ENCODE data around the gene CASTOR1.
A peak's percentile ranks its signal among the peaks of the same experiment; 100 is the strongest.

Gene CASTOR1

DNA sequence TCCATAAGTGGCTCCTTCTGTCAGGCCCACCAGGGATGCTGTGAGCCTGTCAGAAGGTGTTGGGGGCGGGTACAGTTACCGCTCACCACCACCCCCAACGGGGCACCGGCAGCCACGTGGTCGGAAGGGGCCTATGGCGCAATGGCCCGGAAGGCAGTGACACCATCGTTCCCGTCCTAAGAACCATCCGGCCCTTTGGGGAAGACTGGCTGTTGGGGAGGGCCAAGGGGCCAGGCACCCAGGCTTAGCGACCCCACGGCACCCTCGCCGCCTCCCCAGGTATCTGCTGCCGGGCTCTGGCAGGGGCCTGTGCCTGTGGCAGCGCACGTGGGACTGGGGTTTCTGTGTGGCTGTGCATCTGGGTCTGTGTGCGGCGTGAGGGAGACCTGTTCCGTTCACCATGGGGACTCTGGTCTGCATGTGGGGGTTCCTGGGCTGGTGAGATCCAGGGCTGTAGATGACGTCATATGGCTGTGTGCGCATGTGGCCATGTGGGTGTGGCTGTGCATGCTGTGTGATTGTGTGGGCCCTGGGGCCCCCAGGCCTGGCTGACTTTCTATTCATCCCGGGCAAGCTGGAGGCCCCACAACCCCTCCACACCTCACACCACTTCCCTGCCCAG, 23.4 kb downstream of the CASTOR1 start:
- peak; percentile 74 to 78 for DNase-seq (ENCODE audit: low read depth in 2 of 2)

GRCh38 chr22:30265131-30265720, 24.1 kb downstream of the CASTOR1 start:
- no peak for DNase-seq (ENCODE audit: low read depth in 2 of 2)

GRCh38 chr22:30263883-30264282, 25.4 kb downstream of the CASTOR1 start:
- DNase-seq (ENCODE audit: low read depth in 2 of 2) = no peak

DNA sequence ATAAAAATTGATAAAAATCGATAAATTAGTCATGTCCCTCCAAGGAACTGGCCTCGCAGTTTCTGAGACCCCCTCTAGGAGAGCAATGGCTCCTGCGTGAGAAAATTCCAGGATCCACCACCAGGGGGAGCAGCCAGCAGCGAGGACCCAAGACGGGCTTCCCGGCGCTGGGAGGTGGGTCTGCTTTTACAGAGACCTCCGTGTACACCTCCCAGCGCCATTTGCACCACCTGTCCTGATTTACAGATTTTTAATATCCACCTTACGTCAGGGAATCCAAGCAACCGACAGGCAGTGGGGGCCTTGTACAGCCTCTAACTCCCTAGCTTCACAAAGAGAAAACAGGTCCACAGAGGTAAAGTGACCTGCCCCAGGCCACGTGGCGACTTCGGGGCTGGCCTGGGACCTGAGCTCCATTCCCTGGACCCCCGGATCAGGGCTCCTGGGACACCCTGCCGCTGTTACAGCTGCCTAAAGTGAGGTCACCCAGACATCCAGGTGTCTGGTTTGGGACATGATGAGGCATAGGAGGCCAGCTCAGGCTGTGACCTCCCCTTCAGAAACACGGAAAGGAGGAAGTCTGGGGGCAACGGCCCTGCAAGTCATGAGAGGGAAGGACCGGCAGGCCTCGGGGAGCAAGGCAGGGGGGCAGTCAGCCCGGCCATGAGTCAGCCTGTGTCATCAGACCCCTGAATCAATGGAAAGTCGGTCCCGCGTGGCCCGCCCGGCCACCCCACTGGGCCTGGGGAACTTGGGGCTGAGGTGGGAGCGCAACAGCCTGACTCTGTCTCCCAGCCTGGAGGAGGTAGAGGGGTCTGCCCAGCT, 26.2 kb downstream of the CASTOR1 start:
- peak; percentile 81 to 85 for DNase-seq (ENCODE audit: low read depth in 2 of 2)

DNA sequence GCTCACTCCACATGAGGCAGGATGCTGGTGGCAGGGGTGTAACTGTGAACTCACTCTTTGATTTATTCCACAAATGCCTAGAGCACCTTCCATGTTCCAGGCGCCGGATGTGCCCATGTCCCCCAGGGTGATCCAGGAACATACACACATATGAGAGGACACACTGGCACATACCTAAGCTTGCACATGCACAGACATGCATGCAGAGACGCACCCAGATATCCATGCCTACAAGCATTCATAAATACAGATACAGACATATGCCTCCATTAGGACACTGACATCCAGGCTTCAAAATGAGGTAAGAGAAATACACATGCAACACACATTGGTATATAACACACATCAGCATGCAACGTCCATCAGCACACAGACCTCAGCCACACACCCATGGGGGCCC, 27.2 kb downstream of the CASTOR1 start:
- no peak for DNase-seq (ENCODE audit: low read depth in 2 of 2)

DNA sequence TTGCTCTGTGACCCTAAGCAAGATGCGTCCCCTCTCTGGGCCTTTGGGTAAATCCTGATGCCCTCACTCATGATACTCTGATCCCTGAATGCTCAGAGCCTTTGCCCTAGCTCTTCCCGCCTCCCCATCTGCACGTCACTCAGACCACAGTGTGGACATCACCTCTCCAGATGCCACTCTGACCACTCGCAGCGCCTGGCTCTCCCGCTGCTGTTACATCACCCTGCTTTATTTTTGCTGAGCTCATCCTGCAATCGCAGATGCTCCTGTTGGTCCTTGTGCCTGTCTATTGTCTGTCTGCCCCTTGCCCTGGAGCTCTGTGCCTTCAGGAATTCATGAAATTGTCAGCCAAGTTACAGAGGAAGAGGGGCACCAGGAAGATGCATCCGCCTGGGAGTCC, 28.2 kb downstream of the CASTOR1 start:
- DNase-seq (ENCODE audit: low read depth in 2 of 2) = no peak

DNA sequence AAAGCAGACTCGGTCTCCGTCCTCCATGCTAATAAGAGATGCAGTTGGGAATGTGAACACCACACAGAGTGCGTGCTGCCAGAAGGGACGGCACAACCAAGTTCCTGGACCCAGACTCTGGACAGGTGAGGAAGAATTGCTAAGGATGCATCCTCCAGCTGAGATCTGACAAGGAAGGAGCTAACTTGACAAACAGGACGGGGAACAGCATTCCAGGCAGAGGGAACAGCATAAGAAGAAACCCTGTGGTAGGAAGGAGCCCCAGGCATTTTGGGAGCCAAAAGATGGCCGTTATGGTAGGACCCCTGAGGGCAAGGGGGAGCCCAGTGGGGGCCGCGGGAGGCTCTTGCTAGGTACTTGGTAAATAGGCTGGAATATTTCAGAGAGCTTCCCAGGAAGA, 28.6 kb downstream of the CASTOR1 start:
- no peak for DNase-seq (ENCODE audit: low read depth in 2 of 2)

- no peak for DNase-seq (ENCODE audit: low read depth in 2 of 2)
Observed at GRCh38 chr22:30260276-30260675, 29.0 kb downstream of the CASTOR1 start.

GRCh38 chr22:30254314-30254713, 35.0 kb downstream of the CASTOR1 start:
- DNase-seq (ENCODE audit: low read depth in 2 of 2) = no peak

DNA sequence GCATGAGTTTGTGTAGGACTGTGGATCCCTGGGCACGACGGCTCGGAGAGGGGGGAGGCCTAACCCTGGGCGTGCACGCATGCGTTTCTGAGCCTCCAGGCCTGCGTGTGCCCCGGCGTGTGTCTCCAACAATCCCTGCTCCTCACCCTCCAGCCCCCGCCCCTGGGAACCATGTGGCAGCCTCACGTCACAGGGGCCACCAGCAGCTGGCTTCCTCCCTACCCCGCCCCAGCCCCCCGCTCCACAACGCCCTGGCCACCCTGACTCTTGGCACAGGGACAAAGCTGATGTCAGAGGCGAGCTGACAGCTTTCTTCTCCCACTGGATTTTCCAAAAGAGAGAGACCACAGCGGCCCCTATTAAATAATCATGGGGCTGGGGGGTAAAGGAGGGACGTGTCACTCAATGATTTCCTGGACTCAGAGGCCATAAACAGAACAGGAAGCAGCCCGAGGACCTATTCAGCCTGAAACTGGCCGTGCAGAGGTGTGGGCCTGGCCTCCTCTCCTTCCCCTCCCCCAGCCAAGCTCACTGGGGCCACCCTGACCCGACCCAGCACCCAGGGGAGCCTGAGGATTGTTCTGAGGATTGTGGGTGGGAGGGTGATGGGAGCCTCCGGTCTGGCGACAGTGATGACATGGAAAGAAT, 36.0 kb downstream of the CASTOR1 start:
- no peak for DNase-seq (ENCODE audit: low read depth in 2 of 2)

DNA sequence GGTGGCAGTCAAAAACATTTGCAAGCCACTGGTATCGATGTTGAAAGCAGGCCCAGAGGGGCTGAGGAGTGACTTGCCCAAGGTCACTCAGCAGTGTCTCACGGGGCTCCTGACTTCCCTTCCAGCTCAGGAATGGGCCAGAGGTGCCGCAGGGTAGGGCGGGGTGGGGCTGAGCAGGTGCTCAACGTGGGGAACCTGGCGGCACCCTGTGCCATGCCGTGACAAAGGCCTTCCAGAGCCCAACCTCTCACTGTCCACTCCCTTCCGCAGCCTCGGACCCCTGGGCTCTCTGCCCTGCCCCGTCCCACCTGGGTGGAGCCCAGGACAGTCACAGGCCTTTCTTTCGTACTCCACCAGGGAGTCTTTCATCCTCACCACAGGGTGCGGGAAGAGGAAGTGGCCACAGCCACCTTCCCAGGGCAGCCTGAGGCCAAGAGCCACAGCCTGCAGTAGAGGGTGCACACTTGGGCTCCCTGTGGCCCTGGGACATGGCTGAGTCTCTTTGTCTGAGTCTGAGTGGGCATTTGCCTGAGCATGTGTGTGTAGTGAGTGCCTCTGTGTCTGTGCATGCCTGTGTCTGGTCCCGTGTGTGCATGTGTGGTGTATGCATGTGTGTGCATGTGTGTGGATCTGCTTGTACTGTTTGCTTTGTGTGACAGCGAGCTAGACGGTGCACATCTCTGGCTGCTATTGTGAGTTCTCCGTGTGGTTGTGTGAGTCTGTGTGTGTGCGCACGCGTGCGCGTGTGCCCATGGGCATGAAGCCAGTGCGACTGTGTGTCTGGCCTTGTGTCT, 36.7 kb downstream of the CASTOR1 start:
- no peak for DNase-seq (ENCODE audit: low read depth in 2 of 2)

DNA sequence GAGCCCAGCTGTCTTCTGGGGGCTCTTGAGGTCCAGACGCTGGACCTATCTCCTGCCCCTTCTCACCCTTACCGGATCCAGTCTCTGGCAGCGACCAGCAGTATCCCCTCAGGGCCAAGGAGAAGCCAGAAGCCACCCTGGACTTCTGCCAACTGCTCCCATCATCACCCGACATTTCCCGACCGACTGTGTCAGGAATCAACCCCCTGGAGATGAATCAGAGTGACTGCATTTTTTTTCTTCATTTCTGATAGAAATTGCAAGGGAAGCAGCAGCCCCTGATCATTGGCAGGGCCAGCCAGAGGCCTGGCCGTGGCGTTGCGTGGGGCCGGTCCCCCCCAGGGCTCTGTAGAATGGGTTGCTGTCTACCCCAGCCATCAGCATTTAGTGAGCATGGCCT, 37.6 kb downstream of the CASTOR1 start:
- no peak for DNase-seq (ENCODE audit: low read depth in 2 of 2)

GRCh38 chr22:30250661-30251267, 38.5 kb downstream of the CASTOR1 start:
- DNase-seq (ENCODE audit: low read depth in 2 of 2) = no peak

GRCh38 chr22:30250039-30250565, 39.2 kb downstream of the CASTOR1 start:
- no peak for DNase-seq (ENCODE audit: low read depth in 2 of 2)

DNA sequence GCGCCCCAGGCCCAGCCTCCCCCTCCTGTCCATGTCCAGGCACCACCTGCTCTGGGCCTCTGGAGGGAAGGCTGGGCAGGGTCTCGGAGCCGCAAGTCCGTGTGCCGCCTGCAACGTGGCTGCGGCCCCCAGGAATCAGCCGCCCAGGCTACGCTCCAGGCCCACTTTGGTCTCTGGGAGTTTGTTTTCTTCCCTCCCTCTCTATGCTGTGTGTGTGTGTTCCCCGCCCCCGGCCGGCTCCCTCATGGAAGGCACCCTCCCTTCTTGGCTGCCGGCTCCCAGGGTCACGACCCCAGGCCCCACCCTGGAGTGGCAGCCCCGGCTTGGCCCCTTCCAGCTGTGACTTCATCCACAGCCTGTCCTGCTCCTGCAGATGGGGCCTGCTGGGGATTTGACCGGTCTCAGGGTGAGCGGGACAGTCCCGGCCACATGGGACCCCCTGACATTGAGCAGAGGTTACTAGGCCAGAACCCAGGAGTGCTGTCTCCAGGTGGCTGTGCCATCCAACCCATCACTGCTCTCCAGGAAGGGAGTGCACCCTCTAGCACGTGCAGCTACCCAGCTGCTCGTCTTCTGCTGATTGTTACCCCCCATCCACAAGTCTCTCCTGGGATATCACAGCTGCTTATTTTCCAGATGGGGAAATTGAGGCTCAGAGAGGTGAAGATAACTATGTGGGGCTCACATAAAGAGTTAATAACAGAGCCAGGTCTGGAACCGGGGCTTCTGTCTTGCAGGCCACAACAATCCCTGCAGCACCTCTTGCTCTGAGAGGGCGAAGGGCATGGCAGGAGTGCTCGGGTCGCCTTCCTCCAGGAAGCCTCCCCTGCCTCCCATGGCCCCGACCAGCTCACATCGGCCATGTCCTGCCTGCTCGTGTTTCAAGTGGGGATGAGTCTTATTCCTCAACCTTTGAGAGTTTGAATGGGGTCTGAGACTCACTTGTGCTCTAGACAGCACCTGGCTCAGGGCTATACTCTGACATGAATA, 40.0 kb downstream of the CASTOR1 start:
- DNase-seq (ENCODE audit: low read depth in 2 of 2) = no peak

DNA sequence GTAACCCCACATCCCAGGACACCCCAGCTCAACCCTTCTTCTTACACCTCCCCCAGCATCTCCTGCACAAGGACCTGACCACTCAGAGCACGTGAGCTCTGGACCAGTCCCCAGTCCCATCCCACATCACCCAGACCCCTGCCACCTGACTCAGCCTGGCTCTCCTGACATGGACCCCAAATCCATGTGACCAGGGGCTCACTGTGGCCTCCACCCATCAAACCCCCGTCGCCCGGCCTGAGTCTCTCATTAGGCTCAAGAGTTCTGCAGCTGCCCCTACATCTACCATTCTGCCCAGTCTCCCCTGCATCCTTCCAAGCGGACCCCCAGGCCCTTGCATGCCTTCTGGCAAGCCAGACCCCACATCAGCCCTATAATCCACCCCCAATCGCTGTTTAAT, 40.8 kb downstream of the CASTOR1 start:
- no peak for DNase-seq (ENCODE audit: low read depth in 2 of 2)

DNA sequence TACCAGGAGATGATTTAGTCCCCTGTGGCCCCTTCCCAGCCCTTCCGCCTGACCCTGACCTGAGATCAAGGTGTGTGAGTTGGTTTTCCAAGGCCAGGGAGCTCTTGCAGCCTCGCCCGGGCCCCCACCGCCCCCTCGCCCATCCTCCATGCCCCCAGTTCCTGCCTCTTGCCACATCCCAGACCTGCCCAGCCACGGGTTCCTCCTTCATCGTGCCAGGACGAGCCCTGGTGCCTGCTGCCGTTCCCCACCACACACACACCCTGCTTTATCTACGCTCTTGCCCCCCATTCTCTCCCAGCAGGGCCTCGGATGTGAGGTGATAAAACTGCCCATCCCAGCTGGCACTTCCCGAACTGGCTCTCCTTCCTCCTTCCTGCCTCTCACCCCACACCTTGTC, 41.3 kb downstream of the CASTOR1 start:
- no peak for DNase-seq (ENCODE audit: low read depth in 2 of 2)

GRCh38 chr22:30247561-30247960, 41.7 kb downstream of the CASTOR1 start:
- DNase-seq (ENCODE audit: low read depth in 2 of 2) = no peak

- DNase-seq (ENCODE audit: low read depth in 2 of 2) = no peak
Observed at GRCh38 chr22:30246814-30247376, 42.4 kb downstream of the CASTOR1 start.
